ENCODE data around the gene WHRN. TPM values are rescaled to one million over a fixed set of nuclear protein-coding genes. Genes with fewer than 3 reads are reported as not detected.

WHRN gene
- total RNA-seq, 1 donor from 2014 or later: 9.1 TPM

DNA sequence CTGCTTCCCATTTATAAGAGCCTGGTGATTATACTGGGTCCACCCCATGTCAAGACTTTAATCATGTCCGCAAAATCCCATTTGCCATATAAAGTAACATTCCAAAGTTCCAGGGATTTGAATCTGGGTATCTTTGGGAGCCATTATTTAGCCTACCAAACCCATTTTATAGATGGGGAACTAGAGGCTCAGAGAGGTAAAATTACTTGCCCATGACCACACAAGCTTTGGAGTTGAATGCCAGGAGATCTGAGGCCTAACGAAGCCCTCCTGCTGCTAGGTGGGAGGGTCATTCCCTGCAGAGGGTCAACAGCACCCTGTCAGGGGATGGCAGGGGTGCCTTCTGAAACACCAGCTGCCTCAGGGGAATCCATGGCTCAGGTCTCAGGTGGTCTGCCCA is 104.5 kb downstream of the WHRN start:
- Histone ChIP-seq H3K4me1 (peaks cover 18% of the 10 kb centered on the region), H3K36me3 (no peaks in the 10 kb centered on the region), H3K27ac (no peak overlapping the region), H3K9me3 (no peaks in the 10 kb centered on the region), H3K4me3 (no peak overlapping the region), H3K27me3 (no peaks in the 10 kb centered on the region)
- TF ChIP-seq POLR2A (IDR thresholded peaks at IDR 0.05): no peak
- DNase-seq (ENCODE audit: extremely low spot score in 2 of 2): no peak
- intact Hi-C loops (cut with DNase I): no loop called here

DNA sequence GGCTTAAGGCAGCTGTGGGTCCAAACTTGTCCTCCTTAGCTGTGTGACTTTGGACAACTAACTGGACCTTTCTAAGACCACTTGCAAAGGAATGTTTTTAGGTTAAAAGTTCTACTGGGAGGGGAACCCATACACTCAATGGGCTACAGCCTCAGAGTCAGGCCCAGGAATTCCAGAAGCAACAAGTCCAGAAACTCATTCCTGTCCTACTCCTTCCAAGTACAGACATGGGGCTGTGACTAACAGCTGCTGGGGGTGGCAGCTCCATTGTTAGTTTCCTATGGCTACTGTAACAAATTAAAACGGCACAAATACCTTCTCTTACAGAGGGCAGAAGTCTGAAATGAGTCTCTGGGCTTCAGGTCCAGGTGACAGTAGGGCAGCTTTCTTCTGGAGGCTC is 105.1 kb downstream of the WHRN start:
- no peak for DNase-seq (ENCODE audit: extremely low spot score in 2 of 2)
- no peak overlapping the region for H3K27ac ChIP-seq
- H3K4me1 ChIP-seq: peaks cover 24% of the 10 kb centered on the region
- intact Hi-C loops (cut with DNase I): no loop called here
- H3K9me3 ChIP-seq: no peaks in the 10 kb centered on the region
- no peak overlapping the region for H3K4me3 ChIP-seq
- H3K36me3 ChIP-seq: no peaks in the 10 kb centered on the region
- H3K27me3 ChIP-seq: no peaks in the 10 kb centered on the region
- TF ChIP-seq, protein P1, sequence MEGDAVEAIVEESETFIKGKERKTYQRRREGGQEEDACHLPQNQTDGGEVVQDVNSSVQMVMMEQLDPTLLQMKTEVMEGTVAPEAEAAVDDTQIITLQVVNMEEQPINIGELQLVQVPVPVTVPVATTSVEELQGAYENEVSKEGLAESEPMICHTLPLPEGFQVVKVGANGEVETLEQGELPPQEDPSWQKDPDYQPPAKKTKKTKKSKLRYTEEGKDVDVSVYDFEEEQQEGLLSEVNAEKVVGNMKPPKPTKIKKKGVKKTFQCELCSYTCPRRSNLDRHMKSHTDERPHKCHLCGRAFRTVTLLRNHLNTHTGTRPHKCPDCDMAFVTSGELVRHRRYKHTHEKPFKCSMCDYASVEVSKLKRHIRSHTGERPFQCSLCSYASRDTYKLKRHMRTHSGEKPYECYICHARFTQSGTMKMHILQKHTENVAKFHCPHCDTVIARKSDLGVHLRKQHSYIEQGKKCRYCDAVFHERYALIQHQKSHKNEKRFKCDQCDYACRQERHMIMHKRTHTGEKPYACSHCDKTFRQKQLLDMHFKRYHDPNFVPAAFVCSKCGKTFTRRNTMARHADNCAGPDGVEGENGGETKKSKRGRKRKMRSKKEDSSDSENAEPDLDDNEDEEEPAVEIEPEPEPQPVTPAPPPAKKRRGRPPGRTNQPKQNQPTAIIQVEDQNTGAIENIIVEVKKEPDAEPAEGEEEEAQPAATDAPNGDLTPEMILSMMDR (IDR thresholded peaks at IDR 0.05): no peak
- TF ChIP-seq POLR2AphosphoS5 (IDR thresholded peaks at IDR 0.05; ENCODE audit: insufficient read depth in 1 of 2, low read depth in 1 of 2) (no peak), POLR2A (IDR thresholded peaks at IDR 0.05) (no peak)

DNA sequence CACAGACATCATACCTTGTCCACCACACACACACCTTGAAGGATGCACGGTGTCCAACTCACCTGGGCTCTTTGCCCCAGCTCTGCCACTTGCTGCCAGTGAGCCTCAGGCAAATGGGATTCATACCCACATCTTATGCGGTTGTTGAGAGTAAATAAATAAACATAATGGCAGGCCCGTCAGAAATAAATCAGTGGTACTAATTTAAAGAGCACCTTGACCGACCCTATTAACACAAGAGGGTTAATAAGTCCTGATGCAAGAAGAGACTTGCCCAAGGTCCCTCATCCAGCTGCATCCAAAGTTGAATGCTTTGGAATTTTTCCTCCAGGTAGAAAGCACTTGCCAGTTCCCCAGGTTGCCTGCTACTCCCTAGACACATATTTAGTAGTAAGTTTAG is 105.9 kb downstream of the WHRN start:
- H3K4me3 ChIP-seq: no peak overlapping the region
- no peaks in the 10 kb centered on the region for H3K36me3 ChIP-seq
- no peak for DNase-seq (ENCODE audit: extremely low spot score in 2 of 2)
- H3K27ac ChIP-seq: no peak overlapping the region
- peaks cover 32% of the 10 kb centered on the region for H3K4me1 ChIP-seq
- intact Hi-C loops (cut with DNase I): loop anchor here (10.0 kb wide), 1 partner anchor 55 kb away; no protein-coding TSS in a partner anchor
- TF ChIP-seq POLR2A (IDR thresholded peaks at IDR 0.05) (no peak), POLR2AphosphoS5 (IDR thresholded peaks at IDR 0.05; ENCODE audit: insufficient read depth in 1 of 2, low read depth in 1 of 2) (no peak)
- TF ChIP-seq, protein P1 (IDR thresholded peaks at IDR 0.05): no peak
- no peaks in the 10 kb centered on the region for H3K27me3 ChIP-seq
- H3K9me3 ChIP-seq: no peaks in the 10 kb centered on the region

DNA sequence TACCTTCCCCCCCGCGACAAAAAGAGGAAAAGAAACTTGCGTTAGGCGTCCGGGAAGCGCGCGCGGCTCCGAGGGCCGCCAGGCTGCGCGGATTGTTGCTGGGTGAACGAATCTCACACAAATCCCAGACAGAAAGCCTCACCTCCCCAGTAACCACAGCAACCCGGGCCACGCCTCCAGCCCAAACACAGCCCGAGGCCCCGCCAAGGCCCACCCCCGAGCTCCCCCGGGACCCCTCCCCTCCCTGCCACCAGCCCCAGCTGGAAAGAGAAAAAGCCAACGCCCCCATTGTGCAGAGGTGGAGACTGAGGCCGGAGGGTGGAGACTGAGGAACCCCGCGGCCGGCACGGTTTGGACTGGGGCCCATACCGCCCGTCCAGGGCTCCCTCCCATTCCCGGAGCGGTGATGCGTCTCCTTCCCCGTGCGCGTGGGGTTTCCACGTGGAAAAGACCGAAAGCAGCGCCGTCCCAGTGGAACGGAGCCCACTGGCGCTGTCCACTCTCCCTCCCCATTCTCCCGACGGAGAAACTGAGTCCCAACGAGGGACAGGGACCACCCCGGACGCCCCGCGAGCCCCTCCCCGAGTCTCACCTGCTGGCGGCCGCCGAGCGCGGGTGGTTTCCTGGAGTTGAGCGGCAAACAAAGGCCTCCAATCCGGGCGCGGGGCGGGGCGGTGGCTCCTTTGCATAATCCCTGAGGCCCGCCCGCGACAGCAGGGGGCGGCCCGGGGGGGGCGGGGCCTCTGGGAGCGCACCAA is 107.2 kb downstream of the WHRN start:
- H3K27me3 ChIP-seq: no peaks in the 10 kb centered on the region
- TF ChIP-seq, protein P1 (IDR thresholded peaks at IDR 0.05): no peak
- TF ChIP-seq POLR2A (IDR thresholded peaks at IDR 0.05) (peak in 1 of 2 donors; percentile 64), POLR2AphosphoS5 (IDR thresholded peaks at IDR 0.05; ENCODE audit: insufficient read depth in 1 of 2, low read depth in 1 of 2) (peak; percentile 25 to 96)
- intact Hi-C loops (cut with DNase I): loop anchor here (10.0 kb wide), 1 partner anchor 53 kb away; no protein-coding TSS in a partner anchor
- no peaks in the 10 kb centered on the region for H3K36me3 ChIP-seq
- peak overlapping the region; percentile 87 for H3K27ac ChIP-seq
- H3K4me3 ChIP-seq: peak overlapping the region; percentile 74 to 93
- peaks cover 33% of the 10 kb centered on the region for H3K4me1 ChIP-seq
- DNase-seq (ENCODE audit: extremely low spot score in 2 of 2): no peak
- no peaks in the 10 kb centered on the region for H3K9me3 ChIP-seq

DNA sequence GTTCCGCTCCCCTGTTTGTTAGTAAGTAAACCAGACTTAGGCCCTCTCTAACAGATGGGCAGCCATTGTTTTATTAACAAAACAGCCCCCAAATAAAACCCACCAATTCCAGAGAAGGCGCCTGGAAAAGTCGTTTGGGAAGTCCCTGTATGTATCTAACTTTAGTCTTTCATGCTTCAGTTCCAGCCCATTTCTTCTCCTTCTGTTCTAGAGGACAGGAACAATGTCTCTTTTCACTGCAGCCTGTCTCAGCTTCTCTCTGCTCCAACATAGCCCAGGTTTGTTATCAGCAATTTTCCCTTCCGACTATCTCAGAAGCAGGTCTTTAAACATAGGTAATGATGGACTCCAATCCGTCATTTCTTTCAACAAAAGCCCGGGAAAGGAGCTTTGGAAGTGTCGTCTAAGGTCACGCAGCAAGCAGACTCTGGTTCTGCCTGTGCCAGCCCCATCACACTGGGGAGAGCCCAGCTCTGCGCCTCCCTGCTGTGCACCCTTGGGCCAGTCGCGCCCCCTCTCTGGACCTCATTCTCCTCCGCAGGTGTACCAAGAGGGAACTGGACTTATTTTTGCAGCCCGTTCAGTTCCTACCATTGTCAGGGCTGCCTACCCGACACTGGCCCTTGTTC is 107.9 kb downstream of the WHRN start:
- H3K36me3 ChIP-seq: no peaks in the 10 kb centered on the region
- H3K27me3 ChIP-seq: no peaks in the 10 kb centered on the region
- peak overlapping the region; percentile 74 to 93 for H3K4me3 ChIP-seq
- no peak for DNase-seq (ENCODE audit: extremely low spot score in 2 of 2)
- TF ChIP-seq, protein P1 (IDR thresholded peaks at IDR 0.05): no peak
- no peak for TF ChIP-seq POLR2A (IDR thresholded peaks at IDR 0.05)
- TF ChIP-seq POLR2AphosphoS5 (IDR thresholded peaks at IDR 0.05; ENCODE audit: insufficient read depth in 1 of 2, low read depth in 1 of 2): no peak
- peaks cover 39% of the 10 kb centered on the region for H3K4me1 ChIP-seq
- H3K27ac ChIP-seq: peak overlapping the region; percentile 87
- intact Hi-C loops (cut with DNase I): loop anchor here (10.0 kb wide), 1 partner anchor 53 kb away; no protein-coding TSS in a partner anchor
- H3K9me3 ChIP-seq: no peaks in the 10 kb centered on the region
